NB4 (cell line): ENCODE results near the gene POC1A.

Source experiments
- DNase-seq: peaks from one replicate; pipeline ENCODE4 v3.0.0; 2010; ENCODE audit warnings: low read depth
- H3K4me3 ChIP-seq: one replicate; pipeline ENCODE4 v1.5.1; 2011; ENCODE audit warnings: mild to moderate bottlenecking, low read depth, low read length, moderate library complexity
- CTCF ChIP-seq: IDR thresholded peaks from one replicate; pipeline ENCODE4 v1.5.1; 2012; ENCODE audit warnings: low read depth, low read length
- MAX ChIP-seq: IDR thresholded peaks from 2 replicates; pipeline ENCODE4 v1.6.1; 2011; ENCODE audit warnings: low read depth, low read length
- MYC ChIP-seq: IDR thresholded peaks from 2 replicates; pipeline ENCODE4 v1.6.1; 2011; ENCODE audit warnings: low read depth, low read length
- POLR2A ChIP-seq: IDR thresholded peaks from 2 replicates; pipeline ENCODE4 v1.6.1; 2011; ENCODE audit warnings: mild to moderate bottlenecking; ENCODE audit not compliant: insufficient read length; ENCODE audit errors: extremely low read depth

POC1A gene

GRCh38 chr3:52119099-52119498, 35.1 kb downstream of the POC1A start:
- TF ChIP-seq POLR2A (no peak), MAX (no peak), MYC (no peak)
- DNase-seq, result no peak
- H3K4me3 ChIP-seq, result no peak overlapping the region

GRCh38 chr3:52118156-52118875, 35.9 kb downstream of the POC1A start:
- TF ChIP-seq MAX (no peak), CTCF (no peak)
- H3K4me3 ChIP-seq, result no peak overlapping the region
- no peak for DNase-seq

- TF ChIP-seq POLR2A (no peak), MYC (no peak), MAX (no peak), CTCF (no peak)
- DNase-seq, result no peak
- H3K4me3 ChIP-seq, result no peak overlapping the region
Observed at GRCh38 chr3:52117537-52117936, 36.7 kb downstream of the POC1A start.

GRCh38 chr3:52112056-52112455, 42.2 kb downstream of the POC1A start:
- no peak overlapping the region for H3K4me3 ChIP-seq
- no peak for TF ChIP-seq MAX
- no peak for TF ChIP-seq CTCF
- TF ChIP-seq MYC, result no peak
- no peak for TF ChIP-seq POLR2A
- no peak for DNase-seq

GRCh38 chr3:52110502-52110901, 43.7 kb downstream of the POC1A start:
- no peak for DNase-seq
- no peak for TF ChIP-seq CTCF
- no peak for TF ChIP-seq MAX
- no peak for TF ChIP-seq POLR2A
- TF ChIP-seq MYC, result no peak
- H3K4me3 ChIP-seq, result no peak overlapping the region

- DNase-seq, result no peak
- TF ChIP-seq MYC, result no peak
- TF ChIP-seq MAX, result no peak
- TF ChIP-seq CTCF, result no peak
- TF ChIP-seq POLR2A, result no peak
- no peak overlapping the region for H3K4me3 ChIP-seq
Observed at GRCh38 chr3:52109611-52110301, 44.5 kb downstream of the POC1A start.
